Fibroblast of peridontal ligament (primary cell): ENCODE data around the gene ARID1A.

Source experiments
- DNase-seq: peaks from one replicate; pipeline ENCODE4 v3.0.0-alpha.2; 2010; ENCODE audit errors: extremely low read depth

ARID1A gene

DNA sequence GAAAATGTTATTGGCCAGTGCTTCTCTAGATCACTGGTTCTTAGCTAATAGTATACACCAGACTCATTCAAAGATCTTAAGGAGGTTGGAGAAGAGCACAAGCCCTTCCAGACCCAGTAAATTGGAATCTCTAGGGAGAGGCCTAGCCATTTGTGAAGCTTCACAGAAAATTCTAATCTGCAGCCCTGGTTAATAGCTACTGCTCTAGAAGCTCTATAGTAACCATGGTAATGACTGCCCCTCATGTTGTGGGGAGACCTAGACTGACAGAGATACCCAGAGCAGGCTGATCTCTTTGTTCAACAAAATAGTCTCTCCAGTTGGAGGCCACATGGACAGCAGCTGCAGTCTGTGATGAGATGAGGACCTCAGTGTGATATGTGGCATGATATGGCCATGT is 31.7 kb downstream of the ARID1A start:
- DNase-seq = no peak

DNA sequence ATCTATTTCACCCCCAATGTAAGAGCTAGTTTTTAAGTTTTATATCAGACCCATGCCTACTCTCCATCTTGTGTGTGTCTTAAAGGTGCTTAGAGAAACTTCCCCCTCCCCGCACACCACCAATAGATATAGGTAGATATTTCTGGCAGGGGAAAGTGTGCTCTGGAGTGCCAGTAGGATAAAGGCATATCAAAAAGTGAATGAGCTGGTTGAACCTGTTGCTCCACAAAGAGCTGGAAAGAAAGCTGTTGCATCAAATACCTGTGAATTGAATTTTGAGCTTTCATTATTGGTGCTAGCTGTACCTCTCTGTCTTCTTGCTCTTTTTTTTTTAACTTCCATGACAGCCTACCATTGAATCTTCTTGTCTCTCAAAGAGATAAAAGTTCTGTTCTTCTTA is 32.8 kb downstream of the ARID1A start:
- DNase-seq = no peak

- DNase-seq = no peak
Observed at GRCh38 chr1:26729633-26730032, 33.8 kb downstream of the ARID1A start.

- peak; percentile 56 for DNase-seq
Observed at GRCh38 chr1:26730695-26731094, 34.9 kb downstream of the ARID1A start.

DNA sequence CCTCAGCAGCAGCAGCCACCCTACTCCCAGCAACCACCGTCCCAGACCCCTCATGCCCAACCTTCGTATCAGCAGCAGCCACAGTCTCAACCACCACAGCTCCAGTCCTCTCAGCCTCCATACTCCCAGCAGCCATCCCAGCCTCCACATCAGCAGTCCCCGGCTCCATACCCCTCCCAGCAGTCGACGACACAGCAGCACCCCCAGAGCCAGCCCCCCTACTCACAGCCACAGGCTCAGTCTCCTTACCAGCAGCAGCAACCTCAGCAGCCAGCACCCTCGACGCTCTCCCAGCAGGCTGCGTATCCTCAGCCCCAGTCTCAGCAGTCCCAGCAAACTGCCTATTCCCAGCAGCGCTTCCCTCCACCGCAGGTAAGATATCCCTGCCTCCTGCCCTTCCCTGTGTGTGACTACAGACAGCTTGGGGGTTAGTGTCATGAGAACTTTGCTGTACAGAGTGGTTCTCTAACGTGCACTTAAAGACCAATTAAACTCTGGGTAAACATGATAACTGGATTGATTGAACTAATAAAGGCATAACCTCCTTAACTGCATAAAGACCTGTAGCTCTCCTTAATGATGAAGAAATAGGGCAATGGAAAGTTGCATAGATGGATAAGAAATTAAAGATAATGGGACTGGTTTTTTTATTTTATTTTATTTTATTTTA is 35.6 kb downstream of the ARID1A start:
- DNase-seq = no peak

DNA sequence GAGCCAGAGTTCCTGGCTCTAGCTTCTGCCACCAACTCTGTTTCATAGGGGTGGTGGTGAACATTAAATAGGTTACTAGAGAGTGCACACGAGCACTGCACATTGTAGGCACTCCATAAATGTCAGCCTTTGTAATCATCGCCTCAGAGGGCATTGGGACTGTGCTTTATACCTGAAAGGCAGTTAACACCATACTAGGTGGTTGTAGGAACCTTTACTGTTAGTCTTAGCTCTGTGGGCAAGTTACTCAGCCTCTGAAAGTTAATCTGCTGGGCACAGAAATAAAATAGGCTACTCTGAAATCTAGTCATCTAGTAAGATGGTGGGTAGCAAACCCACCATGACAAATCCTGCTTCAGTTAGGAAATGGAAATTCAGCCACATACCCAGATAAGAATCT is 37.6 kb downstream of the ARID1A start:
- no peak for DNase-seq

GRCh38 chr1:26733982-26734381 is 38.2 kb downstream of the ARID1A start:
- DNase-seq = peak; percentile 66

- DNase-seq = peak; percentile 40
Observed at GRCh38 chr1:26734501-26735058, 38.8 kb downstream of the ARID1A start.

DNA sequence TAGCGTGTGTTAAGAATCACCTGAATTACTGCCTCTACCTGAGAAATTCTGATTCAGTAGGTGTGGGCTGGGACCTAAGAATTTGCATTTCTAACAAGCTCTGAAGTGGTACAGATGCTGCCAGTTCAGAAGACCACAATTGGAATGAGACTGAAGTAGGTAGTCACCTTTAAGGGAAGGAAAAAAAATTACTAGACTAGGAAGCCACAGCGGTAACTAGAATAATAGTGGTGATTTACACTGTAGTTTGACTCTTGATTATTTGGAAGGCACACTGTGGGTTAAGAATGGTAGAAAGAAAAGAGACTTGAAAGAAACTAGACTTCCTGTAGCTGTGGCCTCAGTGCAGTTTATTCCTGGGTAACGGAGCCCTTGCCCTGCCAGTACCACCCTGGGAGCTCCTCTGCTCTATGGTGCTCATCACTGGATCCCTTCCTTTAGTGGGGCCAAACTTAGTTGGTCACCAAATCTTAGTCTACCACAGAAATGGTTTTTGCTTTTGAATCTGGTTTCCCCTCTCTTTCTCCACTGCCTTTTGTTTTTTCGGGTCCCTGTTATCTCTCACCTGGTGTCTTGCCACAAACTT is 43.6 kb downstream of the ARID1A start:
- DNase-seq = no peak

DNA sequence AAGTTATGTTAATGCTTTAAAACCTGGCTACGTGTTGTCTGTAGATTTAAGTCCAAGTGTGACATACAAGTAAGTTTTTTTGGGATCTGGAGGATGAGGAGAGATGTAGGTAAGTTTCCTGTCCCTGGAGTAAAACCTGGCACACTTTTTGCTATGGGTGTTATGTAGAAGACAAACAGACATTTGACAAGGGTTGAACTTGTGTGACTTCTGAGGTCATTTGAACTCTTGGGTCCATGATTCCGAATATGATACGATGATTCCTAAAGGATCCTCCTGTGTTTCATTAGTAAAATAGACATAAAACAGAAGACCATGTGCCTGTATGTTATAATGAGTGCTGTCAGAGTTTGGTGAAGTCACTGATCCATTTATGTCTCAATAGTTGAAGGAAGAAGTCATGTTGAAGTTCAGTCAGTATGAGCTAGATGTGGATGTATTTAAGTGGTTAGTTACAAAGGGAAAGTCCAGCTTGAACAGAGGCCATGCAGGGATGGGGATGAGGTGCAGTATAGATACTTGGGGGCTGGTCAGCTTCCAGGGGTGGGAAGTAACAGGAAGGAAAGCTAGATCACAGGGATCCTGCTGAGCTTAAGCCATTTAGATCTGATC is 44.3 kb downstream of the ARID1A start:
- no peak for DNase-seq

GRCh38 chr1:26740952-26741351 is 45.1 kb downstream of the ARID1A start:
- DNase-seq = no peak

DNA sequence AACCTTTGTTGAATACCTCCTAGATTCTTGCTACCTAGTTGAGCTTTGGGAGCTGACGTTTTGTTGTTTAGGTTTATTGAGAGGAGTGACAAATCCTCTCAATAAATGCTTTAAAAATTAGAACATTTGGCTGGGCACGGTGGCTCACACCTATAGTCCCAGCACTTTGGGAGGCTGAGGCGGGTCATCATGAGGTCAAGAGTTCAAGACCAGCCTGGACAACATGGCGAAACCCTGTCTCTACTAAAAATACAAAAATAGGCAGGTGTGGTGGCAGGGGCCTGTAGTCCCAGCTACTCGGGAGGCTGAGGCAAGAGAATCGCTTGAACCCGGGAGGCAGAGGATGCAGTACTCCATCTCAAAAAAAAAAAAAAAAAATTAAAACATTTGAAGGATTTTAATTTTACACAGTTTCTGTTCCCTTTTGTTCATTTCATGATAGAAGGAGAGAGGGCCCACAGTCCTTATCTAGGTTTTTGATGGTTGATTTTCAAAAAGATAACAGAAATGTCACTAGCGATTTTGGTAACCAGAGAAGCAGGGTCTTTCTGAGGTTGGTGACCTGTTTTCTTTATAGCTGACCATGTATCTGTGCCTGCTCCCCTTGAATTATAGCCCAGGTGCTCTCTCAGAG is 47.7 kb downstream of the ARID1A start:
- no peak for DNase-seq

DNA sequence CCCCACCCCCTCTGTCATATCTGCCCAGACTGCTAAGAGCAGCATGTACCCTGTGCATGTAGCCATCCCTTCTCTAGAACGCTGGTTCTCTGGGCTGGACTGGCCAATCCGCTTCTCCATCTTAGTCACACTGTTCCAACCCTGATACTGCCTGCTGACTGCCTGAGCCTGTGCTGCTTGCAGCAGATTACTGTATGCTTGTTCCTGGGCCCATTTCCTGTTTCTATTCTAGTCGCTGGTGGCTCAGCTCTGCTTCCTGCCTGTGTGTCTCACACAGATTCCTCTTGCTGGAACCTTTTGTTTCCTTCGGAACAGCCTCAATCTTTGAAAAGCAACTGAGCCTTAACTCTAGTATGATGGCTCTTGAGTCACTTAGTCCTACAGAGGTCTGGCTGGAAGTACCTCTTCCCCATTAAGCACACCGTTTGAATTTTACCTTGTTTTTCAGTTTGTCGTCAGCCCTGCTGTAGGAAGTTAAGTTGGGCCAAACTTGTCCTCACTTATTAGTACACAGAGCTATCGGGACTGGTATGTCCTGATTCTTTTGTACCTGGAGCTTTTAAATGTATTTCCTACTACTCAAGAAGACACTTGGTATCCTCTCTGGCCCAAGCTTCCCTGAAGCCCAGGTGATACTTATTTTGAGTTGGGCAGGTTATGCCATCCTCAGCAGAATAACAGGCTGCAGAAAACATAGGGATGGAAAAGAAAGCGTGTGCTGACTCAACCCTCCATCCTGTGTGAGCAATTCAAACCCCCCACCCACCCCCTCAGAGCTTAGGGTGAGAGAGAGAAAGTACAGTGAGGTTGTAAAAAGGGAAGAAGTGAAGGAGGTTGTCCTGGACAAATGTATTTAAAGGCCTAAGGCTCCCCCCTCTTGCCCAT is 48.5 kb downstream of the ARID1A start:
- DNase-seq = peak; percentile 63

DNA sequence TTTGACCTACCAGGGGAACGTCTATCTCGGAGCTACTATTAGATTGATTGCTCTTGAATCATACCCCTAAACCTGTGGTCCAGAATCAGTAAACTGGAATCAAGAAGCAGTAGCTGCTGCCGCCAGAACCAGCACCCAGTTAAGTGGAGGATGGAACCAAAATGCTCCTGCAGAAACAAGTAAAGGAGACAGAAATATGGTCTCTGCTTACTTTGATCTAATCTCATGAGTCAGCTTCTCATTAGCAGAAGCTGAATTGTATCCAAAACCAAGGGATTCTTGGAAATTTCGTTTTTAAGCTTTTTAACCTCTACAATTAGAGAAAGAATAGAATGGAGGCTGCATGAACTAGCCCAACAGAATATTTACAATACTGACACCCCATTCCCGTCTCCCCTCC is 49.4 kb downstream of the ARID1A start:
- peak; percentile 27 for DNase-seq

GRCh38 chr1:26747048-26747447 is 51.2 kb downstream of the ARID1A start:
- no peak for DNase-seq

GRCh38 chr1:26748351-26748750 is 52.5 kb downstream of the ARID1A start:
- DNase-seq = no peak

DNA sequence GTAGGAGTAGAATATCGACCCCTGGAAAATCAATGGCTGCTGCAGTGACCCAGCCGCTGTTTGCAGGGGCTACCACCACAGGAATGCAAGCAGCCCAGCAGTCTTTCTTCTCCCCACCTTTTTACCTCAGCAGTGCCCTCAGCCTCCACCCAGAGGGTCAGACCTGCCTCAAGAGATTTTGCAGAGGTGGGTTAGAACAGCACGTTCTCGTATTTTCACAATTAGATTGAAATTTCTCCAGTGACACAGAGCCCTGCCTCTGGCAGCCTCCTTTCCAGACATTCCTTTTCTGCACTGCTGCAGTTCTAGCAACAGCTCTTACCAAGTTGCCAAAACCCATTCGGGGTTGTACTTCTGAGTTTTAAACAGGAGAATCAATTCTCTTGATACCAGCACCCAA is 53.6 kb downstream of the ARID1A start:
- DNase-seq = no peak

- no peak for DNase-seq
Observed at GRCh38 chr1:26750428-26750827, 54.6 kb downstream of the ARID1A start.

DNA sequence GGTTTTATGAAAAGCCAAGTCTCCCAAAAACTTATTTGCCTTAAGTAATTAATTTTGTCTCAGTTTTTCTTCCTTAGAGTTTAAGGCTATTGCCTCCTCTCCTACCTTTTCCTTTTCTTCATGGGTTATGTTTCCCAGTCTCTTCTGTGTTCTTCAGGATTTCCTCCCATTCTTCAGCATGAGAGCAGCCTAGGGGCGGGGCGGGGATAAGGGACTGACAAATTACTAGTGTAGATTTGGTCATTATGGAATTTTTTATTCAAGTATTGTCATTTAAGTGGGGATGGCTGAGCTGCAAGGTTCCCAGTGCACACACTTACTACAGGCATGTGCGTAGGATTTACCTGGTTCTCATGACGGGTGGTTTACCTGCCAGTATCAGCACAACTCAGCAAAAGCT is 56.7 kb downstream of the ARID1A start:
- no peak for DNase-seq

- DNase-seq = no peak
Observed at GRCh38 chr1:26754086-26754874, 58.5 kb downstream of the ARID1A start.

GRCh38 chr1:26758358-26758757 is 62.5 kb downstream of the ARID1A start:
- DNase-seq = no peak
